T-cell (primary cell): Measurements from ENCODE around the gene DNAH8. TPM values are rescaled to one million over a fixed set of nuclear protein-coding genes. Genes with fewer than 3 reads are reported as not detected.

Source experiments
- ATAC-seq, 4 experiments: fragments of 200-7000 bp in 3 of 4; fragments of 150-1000 bp in 1 of 4; cut with Tn5 transposase; replicated peaks in 1 of 4; 1 replicate in 3 of 4; 2 replicates in 1 of 4; pipeline ENCODE4 v1.10.0; 2021; ENCODE audit warnings: moderate library complexity in 3 of 4, mild to moderate bottlenecking in 2 of 4, moderate number of reproducible peaks in 1 of 4
- CTCF ChIA-PET, 2 donors: fragments of 300-600 bp; sonication (Branson Sonifier 250); formaldehyde crosslinking; loops; one replicate each; lab custom pipeline; 2022; ENCODE audit warnings: antibody characterized with exemption in 2 of 2; lab: Charles Lee
- POLR2A ChIA-PET, 2 donors: fragments of 300-600 bp; sonication (Branson Sonifier 250); formaldehyde crosslinking; loops; one replicate each; lab custom pipeline; 2022; ENCODE audit warnings: antibody characterized with exemption in 2 of 2; lab: Charles Lee
- DNase-seq, 35 experiments: peaks; one replicate each; pipeline versions ENCODE4 v3.0.0 to v3.0.0-alpha.2; 2013 to 2023
- H3K27ac ChIP-seq: one replicate; pipeline ENCODE4 v1.5.1; 2013; ENCODE audit warnings: low read length
- H3K27me3 ChIP-seq, 2 experiments: replicated peaks in 1 of 2; 1 replicate in 1 of 2; 2 replicates in 1 of 2; pipeline versions ENCODE4 v1.6.1 to v1.7.0; 2013; ENCODE audit warnings: low read length in 1 of 2, mixed read lengths in 1 of 2; ENCODE audit not compliant: control insufficient read depth in 2 of 2, insufficient read depth in 2 of 2; ENCODE audit errors: extremely low read depth in 1 of 2
- H3K36me3 ChIP-seq, 2 donors: 1 replicate in 1 of 2; 2 replicates in 1 of 2; pipeline versions ENCODE4 v1.6.1 to v1.7.0; 2013; ENCODE audit warnings: low read length in 1 of 2; ENCODE audit not compliant: control insufficient read depth in 2 of 2, insufficient read depth in 1 of 2; ENCODE audit errors: extremely low read depth in 1 of 2
- H3K4me1 ChIP-seq, 2 experiments: 1 replicate in 1 of 2; 2 replicates in 1 of 2; pipeline versions ENCODE4 v1.6.1 to v1.7.0; 2013; ENCODE audit warnings: low read length in 2 of 2, mixed read lengths in 1 of 2; ENCODE audit not compliant: insufficient read depth in 2 of 2, control insufficient read depth in 1 of 2; ENCODE audit errors: extremely low read depth in 1 of 2
- H3K4me3 ChIP-seq, 2 donors: 1 replicate in 1 of 2; 2 replicates in 1 of 2; pipeline versions ENCODE4 v1.5.1 to v1.7.0; 2013; ENCODE audit warnings: mild to moderate bottlenecking in 2 of 2, low read length in 1 of 2, moderate library complexity in 1 of 2; ENCODE audit not compliant: control insufficient read depth in 1 of 2; ENCODE audit errors: extremely low read depth in 1 of 2
- H3K9me3 ChIP-seq: 2 replicates; pipeline ENCODE4 v1.7.0; 2013
- H3K27ac Mint-ChIP-seq, 2 donors: one replicate each; pipeline ENCODE4 v1.8.0; 2020 to 2021; ENCODE audit warnings: mild to moderate bottlenecking in 2 of 2, mixed read lengths in 2 of 2
- H3K27me3 Mint-ChIP-seq, 2 donors: one replicate each; pipeline ENCODE4 v1.8.0; 2021 to 2022; ENCODE audit warnings: mixed read lengths in 2 of 2
- H3K36me3 Mint-ChIP-seq: one replicate; pipeline ENCODE4 v1.8.0; 2021; ENCODE audit warnings: mixed read lengths
- H3K4me1 Mint-ChIP-seq, 3 donors: one replicate each; pipeline ENCODE4 v1.8.0; 2020 to 2022; ENCODE audit warnings: mixed read lengths in 3 of 3, mild to moderate bottlenecking in 1 of 3
- H3K4me3 Mint-ChIP-seq, 3 donors: one replicate each; pipeline ENCODE4 v1.8.0; 2020 to 2022; ENCODE audit warnings: mild to moderate bottlenecking in 3 of 3, mixed read lengths in 3 of 3, moderate library complexity in 3 of 3
- H3K9me3 Mint-ChIP-seq, 3 donors: one replicate each; pipeline ENCODE4 v1.8.0; 2020 to 2022; ENCODE audit warnings: mixed read lengths in 3 of 3
- WGBS: methylation state at CpG from one replicate; pipeline ENCODE4 v1.1.5; 2013; ENCODE audit warnings: missing lambda C conversion rate; ENCODE audit not compliant: insufficient coverage; 5-methylcytosine and 5-hydroxymethylcytosine counted together
- total RNA-seq, 35 experiments: library from RNA in 6 of 35; stranded (reverse) in 6 of 35; fragments of 120-200 nt in 1 of 35; gene quantifications; one replicate each; pipeline versions ENCODE4 v1.2.1 to v1.2.4 and lab custom pipeline; 2013 to 2026

Gene DNAH8
- total RNA-seq, 5 donors from 2014 or later (not counting 1 experiment from before 2014, with no cell fraction given): 0.03 to 0.12 (median 0.08) TPM; not detected in 1

- WGBS: 72% methylated on average over 7 of the region's 7 CpGs
- no peaks in the 10 kb centered on the region for H3K4me1 ChIP-seq
- CTCF ChIA-PET: no interaction called here
- no peaks in the 10 kb centered on the region for H3K9me3 ChIP-seq
- no peak overlapping the region for H3K4me3 ChIP-seq
- POLR2A ChIA-PET: no interaction called here
- Mint-ChIP-seq H3K4me3 (no peak overlapping the region), H3K36me3 (no peaks in the 10 kb centered on the region), H3K4me1 (peaks cover 0 to 6% (median 0%) of the 10 kb centered on the region in 3 donors), H3K9me3 (no peaks in the 10 kb centered on the region), H3K27me3 (peaks cover 4 to 10% of the 10 kb centered on the region in 2 donors), H3K27ac (no peak overlapping the region)
- peaks cover 0 to 20% of the 10 kb centered on the region in 2 experiments for H3K27me3 ChIP-seq
- H3K36me3 ChIP-seq: no peaks in the 10 kb centered on the region
- DNase-seq (no peak), ATAC-seq (no peak)
- H3K27ac ChIP-seq: no peak overlapping the region
Observed at GRCh38 chr6:39068391-39068790, 353.3 kb downstream of the DNAH8 start.

- WGBS: 91% methylated on average over 6 of the region's 9 CpGs
- Mint-ChIP-seq H3K27ac (no peak overlapping the region), H3K36me3 (no peaks in the 10 kb centered on the region), H3K9me3 (no peaks in the 10 kb centered on the region), H3K4me3 (no peak overlapping the region), H3K27me3 (peaks cover 2 to 4% of the 10 kb centered on the region in 2 donors), H3K4me1 (no peaks in the 10 kb centered on the region)
- no peak for DNase-seq
- no peaks in the 10 kb centered on the region for H3K4me1 ChIP-seq
- no peak overlapping the region for H3K27ac ChIP-seq
- CTCF ChIA-PET: no interaction called here
- no peak for ATAC-seq
- peaks cover 0 to 16% of the 10 kb centered on the region in 2 experiments for H3K27me3 ChIP-seq
- no peaks in the 10 kb centered on the region for H3K9me3 ChIP-seq
- H3K4me3 ChIP-seq: no peak overlapping the region
- POLR2A ChIA-PET: interaction anchor here in 1 of 2 donors (0.6 kb wide), 1 partner anchor 443 kb away, joined by 3 read pairs; no protein-coding TSS in a partner anchor
- H3K36me3 ChIP-seq: no peaks in the 10 kb centered on the region
Observed at GRCh38 chr6:39072830-39073229, 357.7 kb downstream of the DNAH8 start.

GRCh38 chr6:39073471-39074355 is 358.6 kb downstream of the DNAH8 start:
- H3K36me3 ChIP-seq: no peaks in the 10 kb centered on the region
- H3K9me3 ChIP-seq: no peaks in the 10 kb centered on the region
- WGBS: 90% methylated on average over 15 of the region's 17 CpGs
- no peak overlapping the region for H3K4me3 ChIP-seq
- Mint-ChIP-seq H3K36me3 (no peaks in the 10 kb centered on the region), H3K27me3 (peaks cover 2 to 4% of the 10 kb centered on the region in 2 donors), H3K27ac (no peak overlapping the region), H3K9me3 (no peaks in the 10 kb centered on the region), H3K4me1 (no peaks in the 10 kb centered on the region), H3K4me3 (no peak overlapping the region)
- H3K4me1 ChIP-seq: no peaks in the 10 kb centered on the region
- DNase-seq (no peak), ATAC-seq (no peak)
- H3K27me3 ChIP-seq: peaks cover 0 to 10% of the 10 kb centered on the region in 2 experiments
- CTCF ChIA-PET: no interaction called here
- POLR2A ChIA-PET: interaction anchor here in 1 of 2 donors (0.6 kb wide), 1 partner anchor 444 kb away, joined by 3 read pairs; no protein-coding TSS in a partner anchor
- H3K27ac ChIP-seq: no peak overlapping the region

- H3K9me3 Mint-ChIP-seq: no peaks in the 10 kb centered on the region
- Histone ChIP-seq H3K36me3 (no peaks in the 10 kb centered on the region), H3K4me3 (no peak overlapping the region), H3K4me1 (no peaks in the 10 kb centered on the region), H3K9me3 (no peaks in the 10 kb centered on the region), H3K27me3 (peaks cover 0 to 10% of the 10 kb centered on the region in 2 experiments), H3K27ac (no peak overlapping the region)
- CTCF ChIA-PET: no interaction called here
- H3K4me3 Mint-ChIP-seq: no peak overlapping the region
- no peaks in the 10 kb centered on the region for H3K4me1 Mint-ChIP-seq
- no peak for DNase-seq
- no peaks in the 10 kb centered on the region for H3K36me3 Mint-ChIP-seq
- POLR2A ChIA-PET: no interaction called here
- peaks cover 2 to 4% of the 10 kb centered on the region in 2 donors for H3K27me3 Mint-ChIP-seq
- no peak overlapping the region for H3K27ac Mint-ChIP-seq
- no peak for ATAC-seq
- whole genome bisulfite sequencing: 72% methylated on average over 7 of the region's 9 CpGs
Observed at GRCh38 chr6:39074486-39074885, 359.4 kb downstream of the DNAH8 start.

- Mint-ChIP-seq H3K27me3 (peaks cover 2 to 4% of the 10 kb centered on the region in 2 donors), H3K27ac (no peak overlapping the region), H3K9me3 (no peaks in the 10 kb centered on the region), H3K36me3 (no peaks in the 10 kb centered on the region), H3K4me3 (no peak overlapping the region), H3K4me1 (no peaks in the 10 kb centered on the region)
- CTCF ChIA-PET: no interaction called here
- no peak for DNase-seq
- Histone ChIP-seq H3K9me3 (no peaks in the 10 kb centered on the region), H3K4me3 (no peak overlapping the region), H3K27ac (no peak overlapping the region), H3K36me3 (no peaks in the 10 kb centered on the region), H3K27me3 (peaks cover 0 to 10% of the 10 kb centered on the region in 2 experiments), H3K4me1 (no peaks in the 10 kb centered on the region)
- POLR2A ChIA-PET: no interaction called here
- 79% methylated on average over 5 of the region's 12 CpGs for WGBS
- ATAC-seq: no peak
Observed at GRCh38 chr6:39075010-39075686, 360.0 kb downstream of the DNAH8 start.

- Mint-ChIP-seq H3K27ac (no peak overlapping the region), H3K36me3 (no peaks in the 10 kb centered on the region), H3K4me1 (no peaks in the 10 kb centered on the region), H3K9me3 (no peaks in the 10 kb centered on the region), H3K27me3 (peaks cover 0 to 2% of the 10 kb centered on the region in 2 donors), H3K4me3 (no peak overlapping the region)
- DNase-seq: no peak
- Histone ChIP-seq H3K36me3 (no peaks in the 10 kb centered on the region), H3K9me3 (no peaks in the 10 kb centered on the region), H3K27me3 (peaks cover 0 to 10% of the 10 kb centered on the region in 2 experiments), H3K4me3 (no peak overlapping the region), H3K27ac (no peak overlapping the region), H3K4me1 (no peaks in the 10 kb centered on the region)
- ATAC-seq: no peak
- ChIA-PET POLR2A (no interaction called here), CTCF (no interaction called here)
- WGBS: 75% methylated on average over 6 of the region's 11 CpGs
Observed at GRCh38 chr6:39075807-39076622, 360.9 kb downstream of the DNAH8 start.
